GM18498 (cell line): ENCODE measurements around the gene ST7L.

Source experiments
- ATAC-seq: cut with Tn5 transposase; IDR thresholded peaks from one replicate; pipeline ENCODE4 v1.9.1; 2021; ENCODE audit warnings: mild to moderate bottlenecking, moderate library complexity; ENCODE audit not compliant: unreplicated experiment

Gene ST7L

DNA sequence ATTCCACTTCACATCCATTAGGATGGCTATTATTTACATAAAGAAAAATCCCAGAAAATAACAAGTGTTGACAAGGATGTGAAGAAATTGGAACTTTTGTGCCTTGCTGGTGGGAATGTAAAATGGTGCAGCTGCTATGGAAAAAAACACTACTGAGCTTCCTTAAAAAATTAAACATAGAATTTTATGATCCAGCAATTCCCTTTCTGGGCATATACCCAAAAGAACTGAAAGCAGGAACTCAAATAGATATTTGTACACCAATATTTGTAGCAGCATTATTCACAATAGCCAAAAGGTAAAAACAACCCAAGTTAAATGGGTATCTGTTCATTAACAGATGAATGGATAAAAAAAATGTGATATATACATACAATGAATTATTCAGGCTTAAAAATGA is 64.5 kb downstream of the ST7L start:
- no peak for ATAC-seq

DNA sequence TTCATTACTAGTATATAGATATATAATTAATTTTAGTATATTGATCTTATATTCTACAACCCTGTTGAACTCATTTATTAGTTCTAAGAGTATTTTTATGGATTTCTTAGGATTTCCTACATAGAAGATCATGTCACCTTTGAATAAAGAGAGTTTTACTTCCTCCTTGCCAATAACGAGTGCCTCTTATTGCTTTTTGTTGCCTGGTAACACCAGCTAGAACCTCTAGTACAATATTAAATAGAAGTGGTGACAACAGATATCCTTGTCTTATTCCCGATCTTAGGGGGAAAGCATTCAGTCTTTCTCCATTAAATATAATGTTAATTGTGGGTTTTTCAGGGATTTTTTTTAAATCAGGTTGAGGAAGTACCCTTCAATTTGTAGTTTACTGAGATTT is 69.4 kb downstream of the ST7L start:
- no peak for ATAC-seq

DNA sequence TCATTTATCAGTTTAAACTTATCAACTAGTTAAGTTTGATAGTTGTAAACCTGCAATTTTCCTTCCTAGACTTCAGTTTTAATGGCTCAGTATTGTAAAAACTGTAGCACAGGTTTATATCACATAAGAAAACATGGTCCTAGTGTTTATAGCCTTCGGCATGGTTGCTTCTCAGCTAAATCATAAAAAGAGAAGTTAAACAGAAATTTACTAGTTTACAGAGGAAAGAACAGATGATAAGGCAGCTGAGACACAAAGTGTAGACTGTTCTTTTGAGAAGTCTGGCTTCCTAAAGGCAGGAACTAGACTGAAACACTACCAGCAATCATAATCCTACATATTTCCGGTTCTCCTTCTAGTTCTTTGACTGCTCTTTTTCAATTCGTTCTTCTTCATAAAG is 70.4 kb downstream of the ST7L start:
- no peak for ATAC-seq

DNA sequence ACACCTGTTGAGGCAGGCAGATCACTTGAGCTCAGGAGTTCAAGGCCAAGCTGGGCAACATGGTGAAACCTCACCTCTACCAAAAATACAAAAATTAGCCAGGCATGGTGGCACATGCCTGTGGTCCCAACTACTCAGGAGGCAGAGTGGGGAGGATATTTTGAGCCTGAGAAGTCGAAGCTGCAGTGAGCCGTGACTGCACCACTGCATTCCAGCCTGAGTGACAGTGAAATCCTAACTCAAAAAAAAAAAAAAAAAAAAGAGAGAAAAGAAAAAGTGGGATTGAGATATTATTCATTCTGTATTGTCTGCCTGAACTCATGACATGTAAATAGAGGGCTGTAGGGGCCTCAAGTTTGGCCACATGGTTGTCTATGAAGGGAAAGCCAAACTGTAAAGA is 72.9 kb downstream of the ST7L start:
- ATAC-seq, result no peak

GRCh38 chr1:112544751-112545150 is 74.2 kb downstream of the ST7L start:
- ATAC-seq, result no peak

DNA sequence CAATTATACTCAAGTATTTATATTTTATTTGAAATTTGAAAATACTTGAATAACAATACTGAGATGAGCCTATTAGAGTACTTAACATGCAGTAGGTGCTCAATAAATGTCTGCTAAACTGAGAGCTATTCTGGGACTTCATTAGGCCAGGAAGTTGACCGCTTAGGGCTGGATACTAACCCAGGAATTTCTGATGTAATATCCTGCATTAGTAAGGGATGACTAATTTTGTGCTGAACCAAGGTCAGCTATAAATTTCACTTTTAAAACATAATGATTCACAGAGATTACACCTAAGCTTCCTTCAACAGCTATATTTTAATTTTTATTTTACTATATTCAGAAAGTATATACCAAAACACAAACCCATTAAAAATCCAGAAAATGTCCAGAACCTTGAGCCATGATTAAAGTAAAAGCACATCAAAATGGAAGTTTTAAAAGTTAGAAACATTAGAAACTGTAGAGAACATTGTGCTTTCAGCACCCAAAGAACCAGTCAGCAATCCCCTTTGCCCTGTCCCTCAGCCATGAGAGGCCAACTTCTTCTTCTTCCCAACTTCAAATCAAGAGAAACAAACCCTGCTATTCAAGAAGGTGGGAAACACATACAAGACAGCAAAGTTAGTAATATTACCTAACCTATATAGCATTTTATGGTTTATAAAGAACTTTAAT is 74.8 kb downstream of the ST7L start:
- ATAC-seq, result no peak

DNA sequence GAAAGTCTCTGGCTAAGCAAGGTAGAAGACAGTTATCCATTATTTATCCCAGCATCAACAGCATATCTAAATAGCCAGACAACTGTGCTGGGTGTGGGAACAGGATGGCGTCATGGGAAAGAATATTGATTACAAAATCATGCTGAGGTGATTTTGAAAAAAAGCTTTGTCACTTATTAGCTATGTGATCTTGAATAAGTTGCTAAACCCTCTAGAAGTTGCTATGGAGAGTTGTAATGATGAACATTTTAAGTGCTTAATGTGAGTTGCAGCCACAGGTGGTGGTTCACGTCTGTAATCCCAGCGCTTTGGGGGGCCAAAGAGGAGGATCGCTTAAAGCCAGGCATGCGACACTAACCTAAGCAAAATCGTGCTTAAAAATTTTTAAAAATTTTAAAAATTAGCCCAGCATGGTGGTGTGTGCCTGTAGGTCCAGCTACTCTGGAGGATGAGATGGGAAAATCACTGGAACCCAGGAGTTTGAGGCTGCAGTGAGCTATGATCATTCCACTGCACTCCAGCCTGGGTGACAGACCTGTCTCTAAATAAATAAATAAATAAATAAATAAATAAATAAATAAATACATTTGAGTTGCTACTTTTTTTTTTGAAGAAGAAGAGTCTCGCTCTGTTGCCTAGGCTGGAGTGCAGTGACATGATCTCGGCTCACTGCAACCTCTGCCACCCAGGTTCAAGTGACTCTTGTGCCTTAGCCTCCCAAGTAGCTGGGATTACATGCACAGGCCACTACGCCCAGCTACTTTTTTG is 76.6 kb downstream of the ST7L start:
- ATAC-seq, result no peak

GRCh38 chr1:112541299-112541698 is 77.6 kb downstream of the ST7L start:
- ATAC-seq, result no peak

DNA sequence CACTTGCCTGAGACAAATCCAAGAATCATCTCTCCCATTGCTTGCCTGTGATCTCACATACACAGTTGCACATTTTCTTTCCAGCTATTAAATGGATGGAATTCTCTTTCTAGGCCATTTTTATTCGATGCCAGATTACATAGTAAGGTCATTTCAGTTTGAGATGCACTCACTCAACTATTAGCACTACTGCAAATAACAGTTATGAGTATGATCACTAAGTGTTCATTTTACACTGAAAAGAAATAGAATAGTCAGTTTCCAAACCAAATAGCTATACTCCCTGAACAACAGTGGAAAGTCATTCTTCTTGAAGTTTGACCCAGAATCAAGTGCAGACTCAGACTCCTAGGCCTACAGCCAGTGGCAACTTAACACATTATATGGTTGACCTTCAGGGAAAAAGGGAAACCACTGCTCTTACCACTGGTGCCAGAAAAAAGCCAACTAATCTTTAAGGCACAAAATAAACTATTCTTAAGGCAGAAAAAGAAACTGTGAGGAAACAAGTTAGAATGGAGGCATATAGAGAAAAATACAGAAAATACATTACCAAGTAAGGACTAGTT is 78.6 kb downstream of the ST7L start:
- ATAC-seq, result no peak

DNA sequence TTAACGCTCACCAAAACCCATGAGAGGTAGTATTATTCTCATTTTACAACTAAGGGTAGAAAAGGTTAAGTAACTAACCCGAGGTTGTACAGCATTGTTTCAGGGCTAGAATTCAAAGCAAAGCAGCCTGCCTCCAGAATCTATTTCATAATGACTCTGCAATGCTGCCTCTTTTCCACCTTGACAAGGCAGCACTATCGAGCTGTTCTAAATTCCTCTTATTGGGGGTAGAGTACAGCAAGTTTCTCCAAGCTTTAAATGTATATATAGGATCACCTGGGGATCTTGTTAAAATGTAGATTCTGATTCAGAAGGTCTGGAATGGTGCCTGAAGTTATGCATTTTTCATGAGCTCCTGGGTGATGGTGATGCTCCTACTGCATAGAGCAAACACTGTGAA is 80.1 kb downstream of the ST7L start:
- ATAC-seq, result no peak

- no peak for ATAC-seq
Observed at GRCh38 chr1:112537456-112537855, 81.5 kb downstream of the ST7L start.

DNA sequence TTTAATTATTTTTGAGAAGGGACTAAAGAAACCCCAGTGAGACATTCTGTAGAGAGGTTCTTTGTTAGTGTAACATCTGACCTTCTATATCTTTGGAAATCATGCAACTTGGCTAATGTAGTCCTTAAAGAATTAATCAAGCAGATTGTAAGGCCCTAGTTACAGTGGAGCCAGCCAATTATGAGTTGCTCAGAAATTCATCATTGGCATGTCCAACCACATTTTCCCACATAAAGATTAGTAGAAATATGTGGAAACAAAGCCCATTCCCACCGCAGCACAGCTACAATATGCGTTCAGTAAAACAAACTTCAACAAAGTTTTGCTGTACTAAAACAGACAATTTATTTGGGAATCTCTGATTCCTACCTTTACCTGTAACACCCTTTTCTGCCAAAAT is 82.4 kb downstream of the ST7L start:
- no peak for ATAC-seq

DNA sequence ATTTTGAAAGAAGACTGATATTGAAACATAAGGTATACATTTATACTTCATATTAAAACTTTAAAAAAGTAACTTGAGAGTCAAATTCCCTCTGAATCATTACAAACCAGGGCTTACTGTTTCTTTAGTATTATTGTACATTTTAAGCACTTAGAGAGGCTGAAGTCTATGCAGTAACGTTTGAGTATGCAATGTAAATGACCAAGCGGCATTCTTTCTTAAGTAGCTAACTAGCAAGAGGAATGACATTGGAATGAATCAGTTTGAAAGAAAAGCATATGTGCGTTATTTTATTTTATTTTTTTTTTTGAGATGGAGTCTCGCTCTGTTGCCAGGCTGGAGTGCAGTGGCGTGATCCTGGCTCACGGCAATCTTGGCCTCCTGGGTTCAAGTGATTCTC is 85.9 kb downstream of the ST7L start:
- ATAC-seq, result no peak

- ATAC-seq, result no peak
Observed at GRCh38 chr1:112532064-112532463, 86.9 kb downstream of the ST7L start.

DNA sequence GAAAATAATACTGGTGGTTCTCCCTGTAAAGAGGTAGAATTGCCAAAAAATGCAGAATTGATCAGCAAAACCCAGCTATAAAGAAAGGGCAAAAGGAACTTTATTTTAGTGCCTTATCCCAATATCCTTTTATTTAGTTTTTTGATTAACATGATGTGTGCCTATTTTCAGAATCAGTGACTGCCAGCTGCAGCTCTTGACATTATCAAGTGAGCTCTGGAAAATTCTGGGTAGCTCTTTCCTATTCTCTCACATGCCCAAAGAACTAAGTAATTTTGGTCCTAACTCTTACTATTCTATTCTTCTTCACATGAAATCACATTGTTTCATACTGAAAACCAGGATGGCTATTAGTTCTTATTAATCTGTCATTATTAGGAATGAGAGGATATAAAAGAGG is 88.1 kb downstream of the ST7L start:
- no peak for ATAC-seq

DNA sequence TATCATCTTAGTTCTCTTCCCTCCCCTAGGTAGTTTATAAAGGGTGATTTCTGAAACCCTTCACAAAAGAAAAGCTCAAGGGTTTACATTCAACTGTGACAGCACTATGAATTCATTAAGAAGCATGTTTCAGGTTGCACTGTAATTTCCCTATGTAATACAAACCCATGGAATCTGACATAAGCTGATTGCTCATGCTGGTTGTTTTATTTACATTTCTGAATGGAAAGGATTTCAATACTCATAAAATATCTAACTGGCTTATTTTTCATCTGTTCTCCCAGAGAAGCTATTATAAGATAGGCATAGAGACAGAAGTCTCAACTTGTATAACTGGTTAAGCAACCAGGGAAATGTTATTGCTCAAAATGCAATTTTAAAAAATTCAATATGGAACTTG is 89.6 kb downstream of the ST7L start:
- ATAC-seq, result no peak

DNA sequence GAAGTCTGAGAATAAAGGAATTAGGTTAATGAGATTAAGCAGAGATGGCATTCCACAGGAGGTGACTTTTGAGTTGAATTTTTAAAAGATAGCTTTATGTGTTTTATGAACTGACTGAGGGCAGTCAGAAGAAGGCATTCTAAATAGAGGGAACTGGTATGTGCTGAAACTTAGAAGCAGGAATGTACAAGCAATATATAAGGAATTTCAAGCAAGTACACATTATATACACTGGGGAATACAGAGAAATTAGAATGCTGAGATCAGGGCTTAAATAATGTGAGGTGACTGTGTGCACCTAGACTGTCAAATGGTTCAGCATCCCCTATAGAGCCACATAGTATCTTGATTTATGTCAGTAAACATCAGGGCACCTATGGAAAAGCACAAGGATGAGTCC is 90.9 kb downstream of the ST7L start:
- ATAC-seq, result no peak

DNA sequence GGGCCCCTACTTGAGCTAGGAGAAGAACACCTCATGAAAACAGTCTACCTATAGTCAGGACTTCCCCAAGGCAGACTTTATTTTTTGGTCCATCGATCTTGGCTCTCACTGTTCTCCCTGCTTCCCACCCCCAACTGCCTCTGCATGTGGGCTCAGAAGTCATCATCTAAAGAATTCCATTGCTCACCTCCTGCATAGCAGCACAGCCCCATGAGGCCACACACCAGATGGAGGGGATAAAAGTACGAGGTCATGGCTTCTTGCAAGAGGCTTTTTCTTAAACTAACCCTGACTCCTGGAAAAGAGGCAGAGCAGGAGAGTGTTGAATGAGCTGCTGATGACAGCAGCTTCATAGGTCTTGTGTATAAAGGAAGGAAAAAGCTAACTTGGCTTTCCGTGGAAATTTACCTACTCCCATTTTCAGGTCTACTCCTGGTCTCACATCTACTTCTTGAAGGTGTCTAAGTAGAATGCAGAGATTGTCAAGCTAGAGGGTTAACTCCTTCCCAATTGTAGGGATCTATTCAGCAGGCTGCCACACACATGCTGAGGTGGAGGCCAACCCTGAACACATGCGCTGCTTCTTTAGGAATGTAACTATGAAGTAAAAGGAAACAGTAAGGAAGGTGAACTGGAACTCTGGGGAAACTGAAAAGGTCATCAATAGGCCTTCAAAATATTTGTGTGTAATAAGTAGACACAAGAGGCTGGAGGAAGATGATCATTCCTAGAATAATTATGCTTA is 91.5 kb downstream of the ST7L start:
- no peak for ATAC-seq

- no peak for ATAC-seq
Observed at GRCh38 chr1:112524986-112525385, 94.0 kb downstream of the ST7L start.

- no peak for ATAC-seq
Observed at GRCh38 chr1:112524251-112524650, 94.7 kb downstream of the ST7L start.

- ATAC-seq, result no peak
Observed at GRCh38 chr1:112522621-112523020, 96.3 kb downstream of the ST7L start.

DNA sequence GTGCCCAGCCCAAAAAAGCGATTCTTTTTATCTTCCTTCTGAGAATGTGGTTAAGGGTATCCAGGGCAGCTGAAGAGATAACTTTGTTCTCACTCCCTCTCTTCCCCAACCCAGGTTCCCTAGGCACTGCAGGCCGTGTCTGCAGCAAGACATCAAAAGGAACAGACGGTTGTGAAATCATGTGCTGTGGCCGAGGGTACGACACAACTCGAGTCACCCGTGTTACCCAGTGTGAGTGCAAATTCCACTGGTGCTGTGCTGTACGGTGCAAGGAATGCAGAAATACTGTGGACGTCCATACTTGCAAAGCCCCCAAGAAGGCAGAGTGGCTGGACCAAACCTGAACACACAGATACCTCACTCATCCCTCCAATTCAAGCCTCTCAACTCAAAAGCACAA is 98.8 kb downstream of the ST7L start:
- ATAC-seq, result no peak
